ENCODE data around the gene LRMDA.

- no peak for TF ChIP-seq ATF6 (CRISPR knock-in tag; conservative IDR thresholded peaks at IDR 0.05)
- no peak for TF ChIP-seq TOE1 (CRISPR knock-in tag; IDR thresholded peaks at IDR 0.05)
- no peak for TF ChIP-seq REST (IDR thresholded peaks at IDR 0.05; ENCODE audit: borderline replicate concordance in 1 of 2, low read depth in 1 of 2, low read length in 2 of 2)
- no peak for TF ChIP-seq ZNF530 (CRISPR knock-in tag; IDR thresholded peaks at IDR 0.05; ENCODE audit: low read depth)
- TF ChIP-seq ZNF274 (CRISPR knock-in tag; IDR thresholded peaks at IDR 0.05), result no peak
- no peak for TF ChIP-seq YY1 (IDR thresholded peaks at IDR 0.05; ENCODE audit: insufficient read depth, insufficient replicate concordance, low read depth, low read length)
These were observed 134.1 kb downstream of the LRMDA start for GRCh38 chr10:75565286-75566251.

All from HepG2 (cell line).